ENCODE data around the gene STAT3. TPM values are rescaled to one million over a fixed set of nuclear protein-coding genes. Genes with fewer than 3 reads are reported as not detected.
A peak's percentile ranks its signal among the peaks of the same experiment; 100 is the strongest.

STAT3 gene
- total RNA-seq, 4 donors from 2014 or later: 178 to 219 (median 191) TPM

DNA sequence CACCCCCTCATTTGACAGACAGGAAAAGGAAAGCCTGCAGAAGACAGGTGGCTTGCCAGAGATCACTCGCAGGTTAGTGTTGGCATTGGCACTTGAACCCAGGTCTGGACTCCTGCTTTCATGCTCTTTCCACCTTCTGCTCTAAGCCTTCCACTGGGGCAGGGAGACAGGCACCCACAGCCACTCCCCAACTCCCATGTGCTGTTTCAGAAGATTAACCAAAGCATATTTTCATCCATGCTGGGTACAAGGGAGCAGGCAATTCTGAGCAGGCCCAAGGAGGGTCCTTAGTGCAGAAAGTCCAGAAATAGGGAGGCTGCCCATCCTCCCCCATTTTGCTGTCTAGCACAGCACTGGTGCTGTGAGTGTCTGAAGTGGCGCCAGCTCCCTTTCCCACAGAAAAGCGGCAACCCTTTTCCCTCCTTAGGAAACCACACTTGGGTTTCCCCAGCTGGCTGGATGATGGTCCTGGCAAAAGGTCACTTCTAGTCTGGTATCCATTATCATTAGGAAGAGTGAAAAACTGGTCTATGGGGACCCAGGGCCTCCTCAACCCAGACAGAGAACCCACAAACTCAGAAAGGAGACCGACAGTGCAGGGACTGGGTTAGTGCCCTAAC, 36.9 kb upstream of the STAT3 start:
- peaks cover 0 to 29% (median 9%) of the 10 kb centered on the region in 4 donors for H3K4me1 ChIP-seq
- H3K4me3 ChIP-seq: no peak overlapping the region
- H3K36me3 ChIP-seq: no peaks in the 10 kb centered on the region
- H3K9me3 ChIP-seq: no peaks in the 10 kb centered on the region
- H3K27ac ChIP-seq: no peak overlapping the region
- DNase-seq: no peak
- TF ChIP-seq, protein P1, sequence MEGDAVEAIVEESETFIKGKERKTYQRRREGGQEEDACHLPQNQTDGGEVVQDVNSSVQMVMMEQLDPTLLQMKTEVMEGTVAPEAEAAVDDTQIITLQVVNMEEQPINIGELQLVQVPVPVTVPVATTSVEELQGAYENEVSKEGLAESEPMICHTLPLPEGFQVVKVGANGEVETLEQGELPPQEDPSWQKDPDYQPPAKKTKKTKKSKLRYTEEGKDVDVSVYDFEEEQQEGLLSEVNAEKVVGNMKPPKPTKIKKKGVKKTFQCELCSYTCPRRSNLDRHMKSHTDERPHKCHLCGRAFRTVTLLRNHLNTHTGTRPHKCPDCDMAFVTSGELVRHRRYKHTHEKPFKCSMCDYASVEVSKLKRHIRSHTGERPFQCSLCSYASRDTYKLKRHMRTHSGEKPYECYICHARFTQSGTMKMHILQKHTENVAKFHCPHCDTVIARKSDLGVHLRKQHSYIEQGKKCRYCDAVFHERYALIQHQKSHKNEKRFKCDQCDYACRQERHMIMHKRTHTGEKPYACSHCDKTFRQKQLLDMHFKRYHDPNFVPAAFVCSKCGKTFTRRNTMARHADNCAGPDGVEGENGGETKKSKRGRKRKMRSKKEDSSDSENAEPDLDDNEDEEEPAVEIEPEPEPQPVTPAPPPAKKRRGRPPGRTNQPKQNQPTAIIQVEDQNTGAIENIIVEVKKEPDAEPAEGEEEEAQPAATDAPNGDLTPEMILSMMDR (IDR thresholded peaks at IDR 0.05): no peak
- no peak for TF ChIP-seq POLR2A (IDR thresholded peaks at IDR 0.05)
- H3K27me3 ChIP-seq: no peaks in the 10 kb centered on the region

DNA sequence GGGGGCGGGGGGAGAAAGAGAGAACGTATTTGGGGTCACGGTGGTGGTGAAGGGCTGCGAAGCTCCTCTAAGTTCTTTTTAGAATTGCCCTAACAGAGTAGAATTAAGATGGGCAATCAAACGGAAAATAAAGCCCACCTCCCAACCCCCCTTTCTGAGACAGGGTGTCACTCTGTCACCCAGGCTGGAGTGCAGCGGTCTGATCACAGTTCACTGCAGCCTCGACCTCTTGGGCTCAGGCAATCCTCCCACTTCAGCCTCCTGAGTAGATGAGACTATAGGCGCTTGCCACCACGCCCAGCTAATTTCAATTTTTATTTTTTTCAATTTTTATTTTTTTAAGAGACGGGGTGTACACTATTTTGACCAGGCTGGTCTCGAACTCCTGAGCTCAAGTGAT, 35.5 kb upstream of the STAT3 start:
- DNase-seq: no peak
- Histone ChIP-seq H3K27ac (peak overlapping the region; percentile 7 to 90 (median 78)), H3K27me3 (no peaks in the 10 kb centered on the region), H3K36me3 (no peaks in the 10 kb centered on the region), H3K4me1 (peaks cover 0 to 32% (median 9%) of the 10 kb centered on the region in 4 donors), H3K4me3 (no peak overlapping the region), H3K9me3 (no peaks in the 10 kb centered on the region)
- TF ChIP-seq, protein P1 (IDR thresholded peaks at IDR 0.05): no peak
- no peak for TF ChIP-seq POLR2A (IDR thresholded peaks at IDR 0.05)

DNA sequence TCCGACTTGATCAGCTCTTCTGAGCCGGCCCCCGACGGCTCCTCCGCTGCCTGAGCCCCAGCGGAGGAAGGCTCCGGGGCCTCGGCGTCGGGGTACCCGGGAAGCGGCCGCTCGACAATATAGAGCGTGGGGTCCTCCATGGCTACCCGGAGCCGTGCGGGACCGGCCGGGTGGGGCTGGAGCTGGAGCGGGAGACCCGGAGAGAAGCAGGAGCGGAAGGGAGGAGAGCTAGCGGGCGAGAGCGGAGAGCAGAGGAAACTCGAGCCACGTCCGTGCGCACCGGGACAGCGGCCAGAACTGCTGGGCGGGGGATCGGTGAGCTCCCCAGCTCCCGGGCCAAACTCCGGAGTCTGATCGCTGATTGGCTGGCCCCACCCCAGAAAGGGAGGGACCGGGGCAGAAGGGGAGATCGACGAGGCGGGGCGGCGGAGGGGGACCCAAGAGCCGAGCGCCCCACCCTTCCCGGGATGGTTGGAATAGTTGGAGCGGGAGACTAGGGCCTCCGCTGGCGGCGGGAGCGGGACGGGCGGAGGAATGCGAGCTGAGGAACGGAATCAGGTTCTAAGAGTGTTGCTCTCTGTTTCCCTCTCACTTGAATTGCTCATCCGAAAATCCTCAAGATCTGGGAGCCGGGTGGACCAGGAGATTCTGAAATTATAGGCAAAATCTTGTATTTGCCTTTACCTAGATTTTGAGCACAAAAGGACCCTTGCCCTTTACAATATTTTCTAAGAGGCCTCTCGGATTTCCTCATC, 34.9 kb upstream of the STAT3 start, which contains the start of gene CAVIN1:
CAVIN1 (minus strand) TSS at position 299 of the 755 bp plus-strand sequence; CDS start at position 140, 159 bp downstream.
- peak; percentile 52 to 93 (median 88) for DNase-seq
- peak within 1 kb of the TSS; percentile 35 to 66 (median 56) for H3K4me3 ChIP-seq
- TF ChIP-seq POLR2A (IDR thresholded peaks at IDR 0.05): peak; percentile 48 to 62
- TF ChIP-seq, protein P1 (IDR thresholded peaks at IDR 0.05): no peak
- H3K9me3 ChIP-seq: no peaks in the 10 kb centered on the region
- H3K27ac ChIP-seq: peak within 1 kb of the TSS; percentile 71 to 90 (median 80)
- H3K36me3 ChIP-seq: no peaks in the 10 kb centered on the region
- H3K4me1 ChIP-seq: peaks cover 0 to 32% (median 9%) of the 10 kb centered on the region in 4 donors
- H3K27me3 ChIP-seq: no peaks in the 10 kb centered on the region

DNA sequence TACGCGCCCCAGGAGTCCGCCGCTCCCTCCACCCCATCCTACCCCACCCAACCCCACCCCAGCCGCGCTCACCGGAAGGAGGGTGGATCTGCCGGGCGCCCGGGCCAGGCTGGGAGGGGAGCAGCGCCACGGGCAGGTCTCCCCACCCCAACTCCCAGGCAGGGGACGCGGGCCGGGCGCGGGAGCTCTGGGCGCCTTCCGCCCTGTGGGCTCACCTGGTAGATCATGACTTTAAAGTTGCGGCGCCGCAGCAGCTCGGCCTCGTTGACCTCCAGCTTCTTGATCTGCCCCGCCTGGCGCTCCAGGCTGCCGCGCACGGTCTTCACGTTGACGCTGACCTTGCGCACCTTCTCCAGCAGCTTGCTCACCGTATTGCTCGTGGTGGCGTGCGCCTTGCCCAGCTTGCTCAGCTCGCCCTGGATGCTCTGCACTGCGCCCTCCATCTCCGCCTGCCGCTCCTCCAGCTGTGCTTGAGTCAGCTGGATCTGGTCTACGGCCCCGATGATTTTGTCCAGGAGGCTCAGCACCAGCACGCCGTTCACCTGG, 34.2 kb upstream of the STAT3 start:
- H3K4me3 ChIP-seq: peak overlapping the region; percentile 35 to 66 (median 56)
- no peaks in the 10 kb centered on the region for H3K9me3 ChIP-seq
- H3K36me3 ChIP-seq: no peaks in the 10 kb centered on the region
- H3K27ac ChIP-seq: peak overlapping the region; percentile 71 to 90 (median 80)
- H3K27me3 ChIP-seq: no peaks in the 10 kb centered on the region
- TF ChIP-seq POLR2A (IDR thresholded peaks at IDR 0.05): no peak
- TF ChIP-seq, protein P1 (IDR thresholded peaks at IDR 0.05): no peak
- peak in 2 of 3 donors; percentile 54 to 66 for DNase-seq
- peaks cover 0 to 32% (median 9%) of the 10 kb centered on the region in 4 donors for H3K4me1 ChIP-seq

DNA sequence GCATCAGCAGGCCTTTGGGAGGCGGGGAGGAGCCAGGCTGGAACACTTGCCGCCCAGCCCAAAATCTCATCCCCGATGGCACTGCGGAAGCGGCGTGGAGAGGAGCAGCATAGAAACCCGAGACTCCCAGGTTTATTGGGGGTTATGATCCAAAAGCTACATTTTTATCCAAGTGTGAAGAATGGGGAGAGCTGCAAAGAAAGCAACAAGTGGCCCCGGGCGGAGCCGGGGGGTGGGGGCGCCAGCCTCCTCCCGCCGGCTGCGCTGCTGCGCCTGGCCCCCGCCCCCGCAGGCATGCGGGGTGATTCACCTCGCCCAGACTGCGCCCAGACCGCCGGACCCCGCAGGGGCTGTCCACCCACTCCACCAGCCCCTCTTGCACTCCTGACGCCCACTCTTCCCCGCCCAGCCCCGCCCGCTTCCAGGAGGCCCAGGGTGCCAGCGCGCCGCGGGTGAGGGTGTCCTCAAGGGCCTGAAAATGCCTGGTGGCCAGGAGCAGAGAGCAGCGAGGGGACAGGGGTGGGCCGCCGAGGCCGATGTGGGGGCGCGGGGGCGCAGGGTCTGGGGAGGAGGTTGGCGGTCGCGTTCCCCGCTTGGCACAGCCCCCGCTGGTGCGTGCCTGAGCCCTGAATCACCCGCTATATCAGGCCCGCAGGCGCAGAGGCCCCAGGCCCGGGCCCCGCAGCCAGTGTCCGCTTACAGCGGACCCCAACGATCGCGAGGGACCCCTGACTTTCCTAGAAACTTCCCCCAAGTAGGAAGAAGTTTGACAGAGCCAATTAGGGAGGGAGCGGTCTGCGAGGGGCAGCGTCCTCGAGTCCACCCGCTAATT, 33.5 kb upstream of the STAT3 start:
- Histone ChIP-seq H3K4me1 (peaks cover 0 to 36% (median 9%) of the 10 kb centered on the region in 4 donors), H3K27me3 (no peaks in the 10 kb centered on the region), H3K36me3 (no peaks in the 10 kb centered on the region), H3K9me3 (no peaks in the 10 kb centered on the region), H3K4me3 (peak overlapping the region; percentile 35 to 66 (median 56)), H3K27ac (peak overlapping the region; percentile 71 to 90 (median 80))
- TF ChIP-seq, protein P1 (IDR thresholded peaks at IDR 0.05): no peak
- TF ChIP-seq POLR2A (IDR thresholded peaks at IDR 0.05): no peak
- peak in 1 of 3 donors; percentile 48 for DNase-seq
